GM19023 (cell line): ENCODE measurements around the gene MKI67.

Experiments
- ATAC-seq: cut with Tn5 transposase; IDR thresholded peaks from one replicate; pipeline ENCODE4 v1.9.1; 2021; ENCODE audit warnings: mild to moderate bottlenecking, moderate library complexity; ENCODE audit not compliant: unreplicated experiment

Gene MKI67

DNA sequence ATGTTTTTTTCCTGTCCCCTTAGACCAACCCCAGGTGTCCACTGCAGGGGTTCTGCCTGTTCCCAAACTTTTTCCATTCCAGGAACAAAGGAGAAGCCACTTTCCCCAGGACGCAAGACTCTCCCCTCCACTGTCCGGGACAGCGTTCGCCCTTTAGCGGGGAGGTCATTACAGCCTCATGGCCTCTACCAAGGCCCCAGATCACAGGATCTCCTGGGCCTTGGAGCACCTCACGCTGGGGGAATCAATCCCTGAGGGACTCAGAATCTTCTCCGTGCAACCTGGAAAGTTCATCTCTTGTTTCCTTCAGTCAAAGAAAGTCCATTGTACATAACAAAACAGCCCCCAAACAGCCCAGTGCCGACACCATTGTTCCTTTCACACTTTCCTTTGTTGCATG lies 41.2 kb downstream of the MKI67 start:
- no peak for ATAC-seq

GRCh38 chr10:128084364-128084763 lies 41.9 kb downstream of the MKI67 start:
- no peak for ATAC-seq

- ATAC-seq = no peak
Observed at GRCh38 chr10:128083191-128083895, 42.9 kb downstream of the MKI67 start.

GRCh38 chr10:128081720-128082119 lies 44.5 kb downstream of the MKI67 start:
- ATAC-seq = no peak

DNA sequence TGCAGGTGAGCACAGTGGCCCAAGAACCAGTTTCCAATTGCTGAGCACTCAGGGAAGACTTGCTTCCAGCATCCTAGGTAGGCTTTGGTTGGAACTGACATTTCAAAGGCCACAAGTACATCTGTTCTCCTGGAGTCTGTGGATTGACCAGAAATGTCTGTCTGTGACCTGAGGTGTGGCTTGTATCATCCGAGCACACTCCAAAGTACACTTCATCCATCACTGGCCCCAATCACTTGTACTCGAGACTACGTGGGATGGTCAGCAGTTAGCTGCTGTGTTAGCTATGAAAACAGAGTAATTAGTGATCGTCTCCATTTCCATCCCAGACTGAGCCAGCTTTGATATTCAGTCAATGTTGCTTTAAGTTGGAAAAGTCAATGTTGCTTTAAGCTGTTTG lies 45.0 kb downstream of the MKI67 start:
- ATAC-seq = no peak

DNA sequence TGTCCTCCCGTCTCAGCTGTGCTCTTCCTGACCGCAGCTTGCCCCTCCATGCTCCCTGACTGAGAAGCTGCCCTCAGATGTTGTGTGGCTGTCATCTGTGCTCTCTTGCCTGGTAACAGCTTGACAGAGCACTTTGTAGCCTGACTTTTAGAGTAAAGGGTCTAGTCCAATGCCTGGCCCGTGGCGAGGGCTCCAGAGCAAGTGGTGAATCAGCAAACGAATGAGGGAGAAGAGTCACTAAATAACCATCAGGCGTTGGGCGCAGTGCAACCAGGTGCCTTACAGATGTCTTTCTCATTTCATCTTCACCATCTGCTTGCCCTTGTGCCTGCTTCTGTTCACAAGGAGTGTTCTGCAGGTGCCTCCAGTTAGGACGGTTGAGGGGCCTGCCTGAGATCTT lies 45.6 kb downstream of the MKI67 start:
- no peak for ATAC-seq

DNA sequence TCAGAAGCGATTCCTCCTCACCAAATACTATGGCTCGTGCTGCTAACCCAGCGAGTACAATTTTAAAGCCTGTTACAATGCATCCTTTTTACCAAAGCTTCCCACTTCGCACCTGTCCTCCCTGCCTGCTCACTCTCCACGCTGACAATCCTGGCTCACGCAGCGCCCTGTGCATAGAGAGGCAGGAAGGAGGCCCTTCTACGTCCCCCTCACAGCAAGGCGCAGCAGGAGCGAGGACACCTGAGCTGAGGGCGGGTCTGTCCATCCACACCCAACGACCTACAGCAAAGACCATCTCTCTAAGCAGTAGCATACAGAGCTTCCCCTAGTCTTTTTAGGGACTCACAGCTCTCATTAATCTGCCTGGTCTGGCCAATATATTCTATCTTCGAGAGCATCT lies 46.0 kb downstream of the MKI67 start:
- ATAC-seq = no peak

GRCh38 chr10:128078136-128078969 lies 47.9 kb downstream of the MKI67 start:
- ATAC-seq = peak; percentile 56

- no peak for ATAC-seq
Observed at GRCh38 chr10:128077155-128077875, 48.9 kb downstream of the MKI67 start.

DNA sequence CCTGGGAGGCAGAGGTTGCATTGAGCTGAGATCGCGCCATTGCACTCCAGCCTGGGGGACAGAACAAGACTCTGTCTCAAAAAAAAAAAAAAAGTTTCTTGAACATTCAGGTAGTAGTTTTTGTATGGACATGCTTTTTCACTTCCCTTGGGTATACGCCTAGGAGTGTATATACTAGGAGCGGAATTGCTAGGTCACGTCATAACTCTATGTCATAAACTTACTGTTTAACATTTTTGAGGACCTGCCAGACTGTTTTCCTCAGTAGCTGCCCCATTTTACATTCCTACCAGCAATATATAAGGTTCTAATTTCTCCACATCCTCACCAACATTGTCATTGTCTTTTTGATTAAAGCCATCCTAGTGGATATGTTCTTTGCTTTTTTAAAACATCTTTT lies 51.6 kb downstream of the MKI67 start:
- no peak for ATAC-seq

DNA sequence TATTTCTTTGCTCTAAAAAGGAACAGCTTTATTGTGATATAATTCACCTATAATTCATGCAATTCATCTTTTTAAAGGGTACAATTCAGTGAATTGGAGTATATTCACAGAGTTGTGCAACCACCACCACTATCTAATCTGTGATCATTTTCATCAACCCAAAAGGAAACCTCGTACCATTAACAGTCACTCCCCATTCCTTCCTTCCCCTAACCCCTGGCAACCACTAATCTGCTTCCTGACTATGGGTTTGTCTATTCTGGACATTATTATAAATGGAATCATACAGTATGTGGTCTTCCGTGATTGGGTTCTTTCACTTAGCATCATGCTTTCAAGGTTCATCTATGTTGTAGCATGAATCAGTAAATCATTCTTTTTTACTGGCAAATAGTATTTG lies 52.3 kb downstream of the MKI67 start:
- no peak for ATAC-seq

DNA sequence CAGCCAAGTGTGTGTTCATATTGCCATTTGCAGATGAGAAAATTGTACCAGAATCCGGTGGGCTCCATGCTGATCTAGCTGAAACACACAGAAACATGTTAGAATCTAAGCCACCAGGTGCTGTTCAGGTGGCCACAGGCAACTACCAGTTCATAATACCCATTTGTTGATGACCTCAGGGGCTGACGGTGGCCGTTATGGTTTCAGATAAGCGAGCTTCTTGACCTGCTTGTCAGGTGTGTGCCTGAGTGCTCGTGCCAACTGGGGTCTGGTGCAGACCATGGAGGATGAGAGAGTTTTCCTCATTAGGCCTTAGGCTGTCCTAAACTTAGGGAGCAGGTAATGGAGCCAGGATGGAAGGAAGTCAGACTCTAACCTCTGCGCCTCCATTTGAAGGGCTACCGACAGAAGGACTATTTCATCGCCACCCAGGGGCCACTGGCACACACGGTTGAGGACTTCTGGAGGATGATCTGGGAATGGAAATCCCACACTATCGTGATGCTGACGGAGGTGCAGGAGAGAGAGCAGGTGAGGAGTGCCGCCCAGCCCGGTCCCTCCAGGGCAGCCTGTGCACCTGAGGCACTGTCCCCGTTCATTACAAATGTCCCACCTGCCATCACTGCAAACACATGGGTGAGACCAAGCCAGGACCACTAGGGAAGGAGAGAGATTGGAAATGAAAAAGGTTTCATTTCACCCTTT lies 53.1 kb downstream of the MKI67 start:
- ATAC-seq = no peak

DNA sequence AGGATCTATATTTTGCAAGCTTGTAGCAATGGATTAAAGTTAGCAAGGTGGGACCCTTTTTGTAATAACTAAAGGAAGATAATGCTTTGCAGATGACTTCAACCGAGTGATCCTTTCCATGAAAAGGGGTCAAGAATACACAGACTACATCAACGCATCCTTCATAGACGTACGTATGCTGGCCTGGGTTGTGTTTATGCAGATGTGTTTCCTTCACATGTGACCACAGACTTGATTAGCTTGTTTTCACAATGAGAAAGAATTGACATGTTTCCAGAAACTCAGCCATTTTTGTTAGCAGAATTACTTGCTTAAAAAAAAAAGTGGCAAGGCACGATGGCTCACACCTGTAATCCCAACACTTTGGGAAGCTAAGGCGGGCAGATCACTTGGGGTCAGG lies 54.2 kb downstream of the MKI67 start:
- no peak for ATAC-seq

- no peak for ATAC-seq
Observed at GRCh38 chr10:128071417-128071782, 54.8 kb downstream of the MKI67 start.

GRCh38 chr10:128070721-128071416 lies 55.4 kb downstream of the MKI67 start:
- no peak for ATAC-seq

DNA sequence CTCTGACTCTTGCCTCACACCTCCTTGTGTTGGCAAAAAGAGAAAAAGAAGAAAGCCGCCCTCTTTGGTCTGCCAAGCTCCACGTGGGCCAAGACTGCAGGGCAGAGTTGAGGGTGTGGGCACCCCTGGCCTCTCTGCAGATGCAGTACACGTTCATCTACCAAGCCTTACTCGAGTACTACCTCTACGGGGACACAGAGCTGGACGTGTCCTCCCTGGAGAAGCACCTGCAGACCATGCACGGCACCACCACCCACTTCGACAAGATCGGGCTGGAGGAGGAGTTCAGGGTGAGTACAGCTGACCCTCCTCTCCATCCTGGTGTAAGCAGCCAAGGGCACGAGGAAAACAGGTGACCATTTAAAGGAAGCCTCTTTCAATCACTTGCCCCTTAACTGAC lies 56.1 kb downstream of the MKI67 start:
- no peak for ATAC-seq

- no peak for ATAC-seq
Observed at GRCh38 chr10:128069351-128070051, 56.7 kb downstream of the MKI67 start.

DNA sequence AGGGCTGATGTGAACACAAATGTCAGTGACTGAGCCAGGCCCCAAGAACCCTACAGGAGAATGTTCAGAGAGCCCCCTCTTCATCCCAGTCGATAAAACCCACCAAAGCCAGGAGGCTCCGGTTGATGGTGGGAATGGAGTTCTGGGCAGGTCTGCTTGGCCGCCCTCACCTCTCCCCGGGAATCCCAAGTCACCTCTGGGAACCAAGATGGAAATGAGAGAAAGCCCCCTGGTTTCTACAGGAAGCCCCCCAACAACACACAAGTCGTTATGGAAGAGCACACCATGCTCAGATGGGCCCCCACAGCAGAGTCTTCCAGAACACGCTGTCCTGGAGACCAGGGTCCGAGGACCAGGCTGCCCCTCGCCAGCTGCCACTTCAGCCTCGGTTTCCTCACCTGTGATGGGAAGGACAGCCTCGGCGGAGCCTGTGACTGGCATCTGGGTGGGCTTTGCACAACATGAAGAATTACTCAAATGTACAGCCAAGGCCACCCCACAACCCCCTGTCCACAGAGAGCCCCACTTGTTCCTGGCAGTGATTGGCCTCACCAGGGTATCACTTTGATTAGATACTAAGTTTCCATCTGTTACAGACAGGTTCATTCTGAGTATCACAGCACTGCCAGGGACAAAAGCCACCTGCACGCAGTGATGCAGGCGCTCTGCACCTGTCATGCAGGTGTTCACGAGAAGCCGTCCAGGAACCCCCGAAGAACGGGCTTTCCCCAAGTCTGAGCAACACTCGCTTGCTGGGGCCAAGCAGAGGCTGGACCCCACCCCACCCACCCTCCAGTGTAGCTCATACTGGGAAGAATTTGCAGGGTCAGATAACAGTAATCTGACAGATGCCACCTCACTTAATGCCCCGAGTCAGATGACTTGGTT lies 57.6 kb downstream of the MKI67 start:
- no peak for ATAC-seq
